HepG2 (cell line): ENCODE measurements around the gene CTSW. TPM values are rescaled to one million over a fixed set of nuclear protein-coding genes. Genes with fewer than 3 reads are reported as not detected.
A peak's percentile ranks its signal among the peaks of the same experiment; 100 is the strongest.

Experiments
- ONECUT2 ChIP-seq: sonication (generic); formaldehyde crosslinking; IDR thresholded peaks from 2 replicates; pipeline ENCODE4 v1.4.0; 2020; ENCODE audit warnings: missing genetic modification reagents
- RXRB ChIP-seq: IDR thresholded peaks from 2 replicates; pipeline ENCODE4 v1.6.1; 2016; ENCODE audit warnings: borderline replicate concordance, missing genetic modification reagents, missing compliant biosample characterization
- ZBTB38 ChIP-seq: sonication (generic); formaldehyde crosslinking; IDR thresholded peaks from 2 replicates; pipeline ENCODE4 v1.5.1; 2020; ENCODE audit warnings: mild to moderate bottlenecking, missing genetic modification reagents
- ZKSCAN5 ChIP-seq: sonication (generic); formaldehyde crosslinking; IDR thresholded peaks from 2 replicates; pipeline ENCODE4 v1.5.1; 2020; ENCODE audit warnings: mild to moderate bottlenecking, missing genetic modification reagents
- ZNF766 ChIP-seq: sonication (generic); formaldehyde crosslinking; IDR thresholded peaks from 2 replicates; pipeline ENCODE4 v1.5.0; 2020; ENCODE audit warnings: missing genetic modification reagents, borderline replicate concordance
- polyA plus RNA-seq, 8 experiments: library from polyadenylated mRNA; depleted of rRNA in 3 of 8; stranded (reverse) in 7 of 8; unstranded in 1 of 8; fragments of >200 nt; fragmentation: Illumina TruSeq in 4 of 8; extraction: Trizol in 4 of 8; gene quantifications; 2 replicates each; pipeline versions ENCODE4 v1.2.1 to v1.2.3, GENCODE V29; 2011 to 2016; ENCODE audit warnings: low read depth in 4 of 8, missing spikeins in 1 of 8, mixed read lengths in 1 of 8; ENCODE audit not compliant: insufficient read depth in 1 of 8
- total RNA-seq, 5 experiments: library from RNA; depleted of rRNA; stranded (reverse); fragments of >200 nt; fragmentation: Illumina TruSeq; extraction: Trizol; gene quantifications; 2 replicates each; pipeline ENCODE4 v1.2.3, GENCODE V29; 2016; ENCODE audit warnings: low read depth in 1 of 5
- TF ChIP-seq, protein P1 (sequence below): IDR thresholded peaks from 2 replicates; pipeline ENCODE4 v1.6.1; 2016
- TF ChIP-seq, protein P2 (sequence below): sonication (generic); formaldehyde crosslinking; conservative IDR thresholded peaks from 2 replicates; pipeline ENCODE4 v1.8.0; 2022; ENCODE audit warnings: mild to moderate bottlenecking, moderate library complexity, missing genetic modification reagents
- TF ChIP-seq, protein P3 (sequence below): sonication (generic); formaldehyde crosslinking; IDR thresholded peaks from 2 replicates; pipeline ENCODE4 v1.4.0; 2020; ENCODE audit warnings: mild to moderate bottlenecking, missing genetic modification reagents
- TF ChIP-seq, protein P4 (sequence below): sonication (generic); formaldehyde crosslinking; IDR thresholded peaks from 2 replicates; pipeline ENCODE4 v1.4.0; 2020; ENCODE audit warnings: missing genetic modification reagents
- TF ChIP-seq, protein P5 (sequence below): IDR thresholded peaks from 2 replicates; pipeline ENCODE4 v1.6.1; 2016; ENCODE audit warnings: mild to moderate bottlenecking, missing biosample characterization, missing genetic modification reagents
- TF ChIP-seq, protein P6 (sequence below), 2 experiments: fragments of 450-650 bp in 1 of 2; sonication (generic) in 1 of 2; formaldehyde crosslinking in 1 of 2; IDR thresholded peaks; 2 replicates each; pipeline versions ENCODE4 v1.6.1 to v1.8.0; 2016 to 2022; ENCODE audit warnings: antibody characterized with exemption in 1 of 2, mild to moderate bottlenecking in 1 of 2, missing genetic modification reagents in 1 of 2

CTSW gene
- total and polyA plus RNA-seq, 2 of the 13 experiments (the other 11 are each of a cell fraction or from before 2014, with no cell fraction given): 0.09 TPM; not detected in 1

DNA sequence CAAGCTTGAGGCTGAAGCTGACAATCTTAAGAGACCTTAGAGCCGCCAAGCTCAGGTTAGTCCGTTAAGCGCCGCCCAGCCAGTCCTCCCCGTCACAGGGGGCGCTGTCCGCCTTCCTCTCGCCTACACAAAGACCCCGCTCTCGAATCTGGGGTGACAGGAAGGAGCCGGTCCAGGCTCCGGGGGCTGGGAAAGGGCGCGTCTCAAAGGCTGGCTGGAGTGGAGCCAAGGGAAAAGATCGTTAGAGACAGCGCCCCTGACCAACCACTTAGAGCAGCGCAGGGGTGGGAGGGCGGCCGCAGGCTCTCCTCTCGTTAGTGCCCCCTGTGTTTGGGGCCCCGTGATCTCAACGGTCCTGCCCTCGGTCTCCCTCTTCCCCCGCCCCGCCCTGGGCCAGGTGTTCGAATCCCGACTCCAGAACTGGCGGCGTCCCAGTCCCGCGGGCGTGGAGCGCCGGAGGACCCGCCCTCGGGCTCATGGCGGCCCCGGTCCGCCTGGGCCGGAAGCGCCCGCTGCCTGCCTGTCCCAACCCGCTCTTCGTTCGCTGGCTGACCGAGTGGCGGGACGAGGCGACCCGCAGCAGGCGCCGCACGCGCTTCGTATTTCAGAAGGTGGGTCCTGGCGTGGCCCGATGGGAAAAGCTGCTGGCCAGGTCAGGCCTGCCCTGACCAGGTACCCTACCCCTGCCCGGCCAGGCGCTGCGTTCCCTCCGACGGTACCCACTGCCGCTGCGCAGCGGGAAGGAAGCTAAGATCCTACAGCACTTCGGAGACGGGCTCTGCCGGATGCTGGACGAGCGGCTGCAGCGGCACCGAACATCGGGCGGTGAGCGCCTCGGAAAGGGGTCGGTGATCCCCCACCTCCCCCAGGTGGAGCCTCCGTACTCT lies 19.1 kb upstream of the CTSW start, which contains the start of gene MUS81 (continued):
- TF ChIP-seq, protein P1, sequence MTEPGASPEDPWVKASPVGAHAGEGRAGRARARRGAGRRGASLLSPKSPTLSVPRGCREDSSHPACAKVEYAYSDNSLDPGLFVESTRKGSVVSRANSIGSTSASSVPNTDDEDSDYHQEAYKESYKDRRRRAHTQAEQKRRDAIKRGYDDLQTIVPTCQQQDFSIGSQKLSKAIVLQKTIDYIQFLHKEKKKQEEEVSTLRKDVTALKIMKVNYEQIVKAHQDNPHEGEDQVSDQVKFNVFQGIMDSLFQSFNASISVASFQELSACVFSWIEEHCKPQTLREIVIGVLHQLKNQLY (CRISPR knock-in tag): 0 out of 2 replicates have a peak, but pooled peaks have one; percentile 33
- TF ChIP-seq, protein P2, sequence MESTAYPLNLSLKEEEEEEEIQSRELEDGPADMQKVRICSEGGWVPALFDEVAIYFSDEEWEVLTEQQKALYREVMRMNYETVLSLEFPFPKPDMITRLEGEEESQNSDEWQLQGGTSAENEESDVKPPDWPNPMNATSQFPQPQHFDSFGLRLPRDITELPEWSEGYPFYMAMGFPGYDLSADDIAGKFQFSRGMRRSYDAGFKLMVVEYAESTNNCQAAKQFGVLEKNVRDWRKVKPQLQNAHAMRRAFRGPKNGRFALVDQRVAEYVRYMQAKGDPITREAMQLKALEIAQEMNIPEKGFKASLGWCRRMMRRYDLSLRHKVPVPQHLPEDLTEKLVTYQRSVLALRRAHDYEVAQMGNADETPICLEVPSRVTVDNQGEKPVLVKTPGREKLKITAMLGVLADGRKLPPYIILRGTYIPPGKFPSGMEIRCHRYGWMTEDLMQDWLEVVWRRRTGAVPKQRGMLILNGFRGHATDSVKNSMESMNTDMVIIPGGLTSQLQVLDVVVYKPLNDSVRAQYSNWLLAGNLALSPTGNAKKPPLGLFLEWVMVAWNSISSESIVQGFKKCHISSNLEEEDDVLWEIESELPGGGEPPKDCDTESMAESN: peak; percentile 41
- no peak for TF ChIP-seq ZKSCAN5 (CRISPR knock-in tag)
- TF ChIP-seq, protein P3, sequence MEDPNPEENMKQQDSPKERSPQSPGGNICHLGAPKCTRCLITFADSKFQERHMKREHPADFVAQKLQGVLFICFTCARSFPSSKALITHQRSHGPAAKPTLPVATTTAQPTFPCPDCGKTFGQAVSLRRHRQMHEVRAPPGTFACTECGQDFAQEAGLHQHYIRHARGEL (CRISPR knock-in tag): peak; percentile 82
- TF ChIP-seq ZBTB38 (CRISPR knock-in tag): peak; percentile 22; the same call in 1 of the 2 replicates
- TF ChIP-seq, protein P4, sequence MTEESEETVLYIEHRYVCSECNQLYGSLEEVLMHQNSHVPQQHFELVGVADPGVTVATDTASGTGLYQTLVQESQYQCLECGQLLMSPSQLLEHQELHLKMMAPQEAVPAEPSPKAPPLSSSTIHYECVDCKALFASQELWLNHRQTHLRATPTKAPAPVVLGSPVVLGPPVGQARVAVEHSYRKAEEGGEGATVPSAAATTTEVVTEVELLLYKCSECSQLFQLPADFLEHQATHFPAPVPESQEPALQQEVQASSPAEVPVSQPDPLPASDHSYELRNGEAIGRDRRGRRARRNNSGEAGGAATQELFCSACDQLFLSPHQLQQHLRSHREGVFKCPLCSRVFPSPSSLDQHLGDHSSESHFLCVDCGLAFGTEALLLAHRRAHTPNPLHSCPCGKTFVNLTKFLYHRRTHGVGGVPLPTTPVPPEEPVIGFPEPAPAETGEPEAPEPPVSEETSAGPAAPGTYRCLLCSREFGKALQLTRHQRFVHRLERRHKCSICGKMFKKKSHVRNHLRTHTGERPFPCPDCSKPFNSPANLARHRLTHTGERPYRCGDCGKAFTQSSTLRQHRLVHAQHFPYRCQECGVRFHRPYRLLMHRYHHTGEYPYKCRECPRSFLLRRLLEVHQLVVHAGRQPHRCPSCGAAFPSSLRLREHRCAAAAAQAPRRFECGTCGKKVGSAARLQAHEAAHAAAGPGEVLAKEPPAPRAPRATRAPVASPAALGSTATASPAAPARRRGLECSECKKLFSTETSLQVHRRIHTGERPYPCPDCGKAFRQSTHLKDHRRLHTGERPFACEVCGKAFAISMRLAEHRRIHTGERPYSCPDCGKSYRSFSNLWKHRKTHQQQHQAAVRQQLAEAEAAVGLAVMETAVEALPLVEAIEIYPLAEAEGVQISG (CRISPR knock-in tag): peak; percentile 99
- TF ChIP-seq, protein P5, sequence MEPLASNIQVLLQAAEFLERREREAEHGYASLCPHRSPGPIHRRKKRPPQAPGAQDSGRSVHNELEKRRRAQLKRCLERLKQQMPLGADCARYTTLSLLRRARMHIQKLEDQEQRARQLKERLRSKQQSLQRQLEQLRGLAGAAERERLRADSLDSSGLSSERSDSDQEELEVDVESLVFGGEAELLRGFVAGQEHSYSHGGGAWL (CRISPR knock-in tag): peak; percentile 28; the same call in 1 of the 2 replicates
- TF ChIP-seq RXRB (CRISPR knock-in tag): peak; percentile 71
- 0 out of 2 replicates have a peak, but pooled peaks have one; percentile 18 for TF ChIP-seq ZNF766 (CRISPR knock-in tag)
- 0 out of 2 replicates have a peak, but pooled peaks have one; percentile 24 for TF ChIP-seq ONECUT2 (CRISPR knock-in tag)
- TF ChIP-seq, protein P6, sequence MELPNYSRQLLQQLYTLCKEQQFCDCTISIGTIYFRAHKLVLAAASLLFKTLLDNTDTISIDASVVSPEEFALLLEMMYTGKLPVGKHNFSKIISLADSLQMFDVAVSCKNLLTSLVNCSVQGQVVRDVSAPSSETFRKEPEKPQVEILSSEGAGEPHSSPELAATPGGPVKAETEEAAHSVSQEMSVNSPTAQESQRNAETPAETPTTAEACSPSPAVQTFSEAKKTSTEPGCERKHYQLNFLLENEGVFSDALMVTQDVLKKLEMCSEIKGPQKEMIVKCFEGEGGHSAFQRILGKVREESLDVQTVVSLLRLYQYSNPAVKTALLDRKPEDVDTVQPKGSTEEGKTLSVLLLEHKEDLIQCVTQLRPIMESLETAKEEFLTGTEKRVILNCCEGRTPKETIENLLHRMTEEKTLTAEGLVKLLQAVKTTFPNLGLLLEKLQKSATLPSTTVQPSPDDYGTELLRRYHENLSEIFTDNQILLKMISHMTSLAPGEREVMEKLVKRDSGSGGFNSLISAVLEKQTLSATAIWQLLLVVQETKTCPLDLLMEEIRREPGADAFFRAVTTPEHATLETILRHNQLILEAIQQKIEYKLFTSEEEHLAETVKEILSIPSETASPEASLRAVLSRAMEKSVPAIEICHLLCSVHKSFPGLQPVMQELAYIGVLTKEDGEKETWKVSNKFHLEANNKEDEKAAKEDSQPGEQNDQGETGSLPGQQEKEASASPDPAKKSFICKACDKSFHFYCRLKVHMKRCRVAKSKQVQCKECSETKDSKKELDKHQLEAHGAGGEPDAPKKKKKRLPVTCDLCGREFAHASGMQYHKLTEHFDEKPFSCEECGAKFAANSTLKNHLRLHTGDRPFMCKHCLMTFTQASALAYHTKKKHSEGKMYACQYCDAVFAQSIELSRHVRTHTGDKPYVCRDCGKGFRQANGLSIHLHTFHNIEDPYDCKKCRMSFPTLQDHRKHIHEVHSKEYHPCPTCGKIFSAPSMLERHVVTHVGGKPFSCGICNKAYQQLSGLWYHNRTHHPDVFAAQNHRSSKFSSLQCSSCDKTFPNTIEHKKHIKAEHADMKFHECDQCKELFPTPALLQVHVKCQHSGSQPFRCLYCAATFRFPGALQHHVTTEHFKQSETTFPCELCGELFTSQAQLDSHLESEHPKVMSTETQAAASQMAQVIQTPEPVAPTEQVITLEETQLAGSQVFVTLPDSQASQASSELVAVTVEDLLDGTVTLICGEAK (IDR thresholded peaks at IDR 0.05): no peak
- TF ChIP-seq, protein P6 (CRISPR knock-in tag; IDR thresholded peaks at IDR 0.05): peak; percentile 69; the same call in 1 of the 2 replicates
